Middle frontal gyrus (tissue), 1 donor: Measurements from ENCODE around the gene NUDT4.
"Not testable (repeated sequence)": the region's sequence is repeated elsewhere in the genome, so short reads cannot be mapped to it uniquely, and the experiment has no call there.

Source experiments
- DNase-seq: peaks from one replicate; pipeline ENCODE4 v3.0.0-alpha.2; 2015; ENCODE audit warnings: low spot score; ENCODE audit errors: extremely low spot score

Gene NUDT4

GRCh38 chr12:93366422-93366821 lies 11.3 kb upstream of the NUDT4 start:
- DNase-seq = no peak

- DNase-seq = no peak
Measured at GRCh38 chr12:93368766-93369165, 9.0 kb upstream of the NUDT4 start.

- no peak for DNase-seq
Measured at GRCh38 chr12:93369505-93369904, 8.2 kb upstream of the NUDT4 start.

GRCh38 chr12:93370947-93371346 lies 6.8 kb upstream of the NUDT4 start:
- no peak for DNase-seq

- no peak for DNase-seq
Measured at GRCh38 chr12:93373961-93374656, 3.6 kb upstream of the NUDT4 start.

- DNase-seq = no peak
Measured at GRCh38 chr12:93375906-93376305, 1.8 kb upstream of the NUDT4 start.

- DNase-seq = no peak
Measured at GRCh38 chr12:93376436-93377251, 1.1 kb upstream of the NUDT4 start.

- not testable (repeated sequence) for DNase-seq
Measured at GRCh38 chr12:93378196-93378997, 672 bp downstream of the NUDT4 start.

GRCh38 chr12:93378998-93379325 lies 1.2 kb downstream of the NUDT4 start:
- DNase-seq = no peak

GRCh38 chr12:93379326-93379980 lies 1.7 kb downstream of the NUDT4 start:
- no peak for DNase-seq

GRCh38 chr12:93379981-93380361 lies 2.2 kb downstream of the NUDT4 start:
- DNase-seq = no peak

GRCh38 chr12:93380480-93381121 lies 2.9 kb downstream of the NUDT4 start:
- no peak for DNase-seq

- no peak for DNase-seq
Measured at GRCh38 chr12:93381161-93381975, 3.6 kb downstream of the NUDT4 start.

GRCh38 chr12:93381976-93382437 lies 4.3 kb downstream of the NUDT4 start:
- not testable (repeated sequence) for DNase-seq

GRCh38 chr12:93387780-93388179 lies 10.1 kb downstream of the NUDT4 start:
- DNase-seq = no peak

- no peak for DNase-seq
Measured at GRCh38 chr12:93390031-93390430, 12.3 kb downstream of the NUDT4 start.

GRCh38 chr12:93390549-93391297 lies 13.0 kb downstream of the NUDT4 start:
- no peak for DNase-seq

- DNase-seq = no peak
Measured at GRCh38 chr12:93393425-93393824, 15.7 kb downstream of the NUDT4 start.

- DNase-seq = no peak
Measured at GRCh38 chr12:93397412-93397811, 19.7 kb downstream of the NUDT4 start.
